PC-3 (cell line): ENCODE measurements around the gene STK24.
A peak's percentile ranks its signal among the peaks of the same experiment; 100 is the strongest.

Experiments used
- CTCF ChIP-seq: fragments of 300-600 bp; sonication (generic); conservative IDR thresholded peaks from 2 replicates; pipeline ENCODE4 v1.5.1; 2017; ENCODE audit warnings: antibody characterized with exemption, low read depth, mild to moderate bottlenecking, low read length
- EZH2 ChIP-seq: fragments of 300-600 bp; sonication (generic); IDR thresholded peaks from one replicate; pipeline ENCODE4 v1.6.1; 2017; ENCODE audit warnings: antibody characterized with exemption, mild to moderate bottlenecking, low read length; ENCODE audit not compliant: unreplicated experiment

DNA sequence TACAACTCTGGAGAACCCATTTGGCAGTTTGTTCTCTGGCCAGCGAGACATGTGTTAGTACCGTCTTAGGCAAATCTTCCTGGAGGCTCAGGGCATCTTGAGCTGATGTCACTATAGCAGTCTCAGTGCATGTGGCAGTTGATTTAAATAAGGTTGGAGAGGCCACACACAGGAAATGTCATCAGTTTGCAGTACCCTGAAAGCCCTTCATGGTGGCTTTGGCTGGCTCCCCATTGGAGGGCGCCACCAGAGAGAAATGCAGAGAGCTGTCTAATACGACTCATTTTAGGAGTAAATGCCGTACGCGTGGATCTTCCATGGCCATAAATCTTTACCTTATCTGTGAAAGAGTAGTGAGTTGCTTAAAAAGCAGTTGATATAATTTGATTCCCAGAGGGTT is 163.1 kb downstream of the STK24 start:
- TF ChIP-seq CTCF (peak; percentile 25; the same call in 1 of the 2 replicates), EZH2 (no peak)
